ENCODE data around the gene TENM3.

- no peak for TF ChIP-seq GATA2 (IDR thresholded peaks at IDR 0.05; ENCODE audit: low read depth, low read length)
- TF ChIP-seq GATA3 (IDR thresholded peaks at IDR 0.05; ENCODE audit: low read depth, low read length): no peak
Observed at GRCh38 chr4:182488896-182489295, 245.7 kb downstream of the TENM3 start.

All from SH-SY5Y (cell line).